Measurements from ENCODE around the gene DNAJA2.

- TF ChIP-seq POLR2A (IDR thresholded peaks at IDR 0.05; ENCODE audit: low read depth, low read length) = no peak
- TF ChIP-seq POLR2AphosphoS5 (IDR thresholded peaks at IDR 0.05; ENCODE audit: low read depth, low read length) = no peak
- TF ChIP-seq POU2F2 (IDR thresholded peaks at IDR 0.05; ENCODE audit: low read depth, low read length) = no peak
These were observed 55.1 kb downstream of the DNAJA2 start for GRCh38 chr16:46918400-46918799.

All from GM12891 (cell line).